SK-N-SH (cell line): Measurements from ENCODE around the gene SNRK. TPM values are rescaled to one million over a fixed set of nuclear protein-coding genes. Genes with fewer than 3 reads are reported as not detected.

Experiments
- CTCF ChIA-PET: fragments of 300-600, 350-600 bp; formaldehyde crosslinking; extraction: SDS; loops from one replicate; lab custom pipeline; 2021; lab: Yijun Ruan, JAX
- POLR2A ChIA-PET: fragments of 350-600 bp; sonication (Branson Sonifier 250); formaldehyde crosslinking; extraction: SDS; loops from one replicate; lab custom pipeline; 2020; ENCODE audit warnings: antibody characterized with exemption, inconsistent platforms; lab: Yijun Ruan, JAX
- DNase-seq: peaks from one replicate; pipeline ENCODE4 v3.0.0; 2012
- H2AFZ ChIP-seq: fragments of 200-600 bp; sonication (generic); 2 replicates; pipeline ENCODE4 v1.8.1; 2016; ENCODE audit warnings: antibody characterized with exemption, mild to moderate bottlenecking, low read depth
- H3F3A ChIP-seq: fragments of 200-600 bp; sonication (generic); replicated peaks from 2 replicates; pipeline ENCODE3; 2016; ENCODE audit warnings: antibody characterized with exemption, mild to moderate bottlenecking; ENCODE audit not compliant: insufficient read depth
- H3K27ac ChIP-seq, 2 experiments: fragments of 200-500 bp in 1 of 2; fragments of 200-600 bp in 1 of 2; sonication (Bioruptor generic) in 1 of 2; sonication (generic), shearing (Covaris generic) in 1 of 2; 2 replicates each; pipeline versions ENCODE4 v1.5.1 to v1.6.1; 2014 to 2016; ENCODE audit warnings: low read depth in 2 of 2, inconsistent platforms in 1 of 2, low read length in 1 of 2, mild to moderate bottlenecking in 1 of 2, mixed read lengths in 1 of 2
- H3K27me3 ChIP-seq: fragments of 200-600 bp; sonication (generic), shearing (Covaris generic); 2 replicates; pipeline ENCODE4 v1.6.1; 2016; ENCODE audit warnings: mixed run types; ENCODE audit not compliant: insufficient read depth
- H3K36me3 ChIP-seq, 2 experiments: fragments of 200-500 bp in 1 of 2; fragments of 200-600 bp in 1 of 2; sonication (Bioruptor generic) in 1 of 2; sonication (generic) in 1 of 2; replicated peaks in 1 of 2; 2 replicates each; pipeline versions ENCODE3 to v1.5.1; 2014 to 2016; ENCODE audit warnings: low read length in 1 of 2, mild to moderate bottlenecking in 1 of 2; ENCODE audit not compliant: insufficient read depth in 2 of 2, control insufficient read depth in 1 of 2
- H3K4me1 ChIP-seq, 2 experiments: fragments of 200-500 bp in 1 of 2; fragments of 200-600 bp in 1 of 2; sonication (Bioruptor generic) in 1 of 2; sonication (generic), shearing (Covaris generic) in 1 of 2; 2 replicates each; pipeline versions ENCODE4 v1.5.1 to v1.6.1; 2014 to 2016; ENCODE audit warnings: low read depth in 1 of 2, low read length in 1 of 2, mixed run types in 1 of 2; ENCODE audit not compliant: insufficient read depth in 2 of 2, control insufficient read depth in 1 of 2
- H3K4me2 ChIP-seq: fragments of 200-600 bp; sonication (generic), shearing (Covaris generic); 2 replicates; pipeline ENCODE4 v1.6.1; 2017; ENCODE audit warnings: mixed run types
- H3K4me3 ChIP-seq, 2 experiments: fragments of 200-500 bp in 1 of 2; fragments of 200-600 bp in 1 of 2; sonication (Bioruptor generic) in 1 of 2; sonication (generic), shearing (Covaris generic) in 1 of 2; 2 replicates each; pipeline versions ENCODE4 v1.5.1 to v1.8.1; 2014 to 2016; ENCODE audit warnings: low read depth in 2 of 2, inconsistent platforms in 1 of 2, low read length in 1 of 2, mild to moderate bottlenecking in 1 of 2, mixed read lengths in 1 of 2, moderate library complexity in 1 of 2
- H3K79me2 ChIP-seq: fragments of 200-600 bp; sonication (generic); 2 replicates; pipeline ENCODE4 v1.8.1; 2017; ENCODE audit warnings: mild to moderate bottlenecking; ENCODE audit not compliant: insufficient read depth
- H3K9ac ChIP-seq: fragments of 200-600 bp; sonication (generic); 2 replicates; pipeline ENCODE4 v1.6.1; 2017; ENCODE audit warnings: mixed run types
- H3K9me2 ChIP-seq: fragments of 200-600 bp; sonication (generic); 2 replicates; pipeline ENCODE4 v1.6.1; 2017; ENCODE audit warnings: mixed run types
- H3K9me3 ChIP-seq: fragments of 200-600 bp; sonication (generic); 2 replicates; pipeline ENCODE4 v1.6.1; 2017; ENCODE audit warnings: mixed run types, mild to moderate bottlenecking, moderate library complexity
- H4K20me1 ChIP-seq: fragments of 200-600 bp; sonication (generic); 2 replicates; pipeline ENCODE4 v1.6.1; 2017; ENCODE audit warnings: mild to moderate bottlenecking, mixed run types; ENCODE audit not compliant: insufficient read depth
- CHD2 ChIP-seq: fragments of 150-350 bp; IDR thresholded peaks from 2 replicates; pipeline ENCODE4 v1.6.1; 2018; ENCODE audit warnings: low read length; ENCODE audit not compliant: partially characterized antibody
- CTCF ChIP-seq: fragments of 200-600 bp; sonication (generic); IDR thresholded peaks from 2 replicates; pipeline ENCODE4 v1.6.1; 2017; ENCODE audit warnings: antibody characterized with exemption, mild to moderate bottlenecking, moderate library complexity
- ELF1 ChIP-seq: IDR thresholded peaks from 2 replicates; pipeline ENCODE4 v1.4.0; 2012
- FOSL2 ChIP-seq: IDR thresholded peaks from 2 replicates; pipeline ENCODE4 v1.4.0; 2012; ENCODE audit warnings: low read depth, mild to moderate bottlenecking, moderate library complexity, borderline replicate concordance
- FOXJ3 ChIP-seq: sonication (generic); formaldehyde crosslinking; IDR thresholded peaks from 2 replicates; pipeline ENCODE4 v1.5.1; 2020; ENCODE audit warnings: mild to moderate bottlenecking, missing genetic modification reagents
- FOXM1 ChIP-seq: IDR thresholded peaks from 2 replicates; pipeline ENCODE4 v1.4.0; 2012; ENCODE audit warnings: low read depth, mild to moderate bottlenecking
- GATA2 ChIP-seq: sonication (generic); formaldehyde crosslinking; IDR thresholded peaks from 2 replicates; pipeline ENCODE4 v1.5.0; 2020; ENCODE audit warnings: mild to moderate bottlenecking, missing genetic modification reagents
- IRF3 ChIP-seq: fragments of 150-350 bp; IDR thresholded peaks from 2 replicates; pipeline ENCODE4 v1.6.1; 2016; ENCODE audit warnings: mild to moderate bottlenecking, low read depth, low read length
- JUND ChIP-seq: IDR thresholded peaks from 2 replicates; pipeline ENCODE4 v1.4.0; 2012
- MEF2A ChIP-seq: IDR thresholded peaks from 2 replicates; pipeline ENCODE4 v1.4.0; 2012; ENCODE audit warnings: low read depth, borderline replicate concordance
- MXI1 ChIP-seq: IDR thresholded peaks from 2 replicates; pipeline ENCODE4 v1.6.1; 2012; ENCODE audit warnings: mild to moderate bottlenecking, low read depth, low read length, improper control_type of control experiment
- NRF1 ChIP-seq: IDR thresholded peaks from 2 replicates; pipeline ENCODE4 v1.6.1; 2012; ENCODE audit warnings: low read depth, mild to moderate bottlenecking, low read length
- RAD21 ChIP-seq: IDR thresholded peaks from 2 replicates; pipeline ENCODE4 v1.6.1; 2012; ENCODE audit warnings: mild to moderate bottlenecking, low read length
- RCOR1 ChIP-seq: fragments of 150-350 bp; IDR thresholded peaks from 2 replicates; pipeline ENCODE4 v1.6.1; 2017; ENCODE audit warnings: antibody characterized with exemption, low read length
- RFX5 ChIP-seq: IDR thresholded peaks from 2 replicates; pipeline ENCODE4 v1.6.1; 2012; ENCODE audit warnings: mild to moderate bottlenecking, improper control_type of control experiment, low read length
- TAF1 ChIP-seq: IDR thresholded peaks from 2 replicates; pipeline ENCODE4 v1.6.1; 2012; ENCODE audit warnings: low read depth, mild to moderate bottlenecking, low read length, moderate library complexity, borderline replicate concordance
- YY1 ChIP-seq: IDR thresholded peaks from 2 replicates; pipeline ENCODE4 v1.4.0; 2012; ENCODE audit warnings: low read depth, mild to moderate bottlenecking
- WGBS: methylation state at CpG from one replicate; pipeline ENCODE4 v1.1.6; 2017; ENCODE audit warnings: low lambda C conversion rate; 5-methylcytosine and 5-hydroxymethylcytosine counted together
- polyA plus RNA-seq, 3 experiments: library from polyadenylated mRNA; depleted of rRNA; stranded (reverse); fragments of >200 nt; gene quantifications; 2 replicates each; pipeline ENCODE4 v1.2.3, GENCODE V29; 2012
- TF ChIP-seq, protein P1 (sequence below): IDR thresholded peaks from 2 replicates; pipeline ENCODE4; 2012
- TF ChIP-seq, protein P2 (sequence below): IDR thresholded peaks from 2 replicates; pipeline ENCODE4 v1.4.0; 2012; ENCODE audit warnings: low read depth, borderline replicate concordance

The SNRK gene
- polyA plus RNA-seq, 1 of the 3 experiments (the other 2 are of a cell fraction): 3.6 TPM

DNA sequence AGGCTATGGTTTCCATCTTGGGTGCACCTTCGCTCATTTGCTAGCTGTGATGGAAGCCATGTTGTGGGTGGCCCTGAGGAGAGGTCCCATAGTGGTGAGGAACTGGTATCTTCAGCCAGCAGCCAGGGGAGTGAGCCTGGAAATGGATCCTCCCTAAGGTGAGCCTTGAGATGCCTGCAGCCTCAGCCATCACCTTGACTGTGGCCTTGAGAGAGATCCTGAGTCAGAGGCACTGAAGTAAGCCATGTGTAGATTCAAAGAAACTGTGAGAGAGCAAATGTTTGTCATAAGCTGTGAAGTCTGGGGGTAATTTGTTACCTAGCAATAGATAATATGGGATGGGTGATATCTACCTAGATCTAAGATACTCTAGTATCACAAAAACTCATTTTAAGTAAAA lies 105.3 kb downstream of the SNRK start:
- Histone ChIP-seq H3K27ac (no peak overlapping the region), H4K20me1 (no peaks in the 10 kb centered on the region), H3K9me3 (no peaks in the 10 kb centered on the region), H3K4me3 (no peak overlapping the region), H3K9me2 (no peaks in the 10 kb centered on the region), H3K4me2 (no peak overlapping the region), H3F3A (no peaks in the 10 kb centered on the region), H3K9ac (no peak overlapping the region), H3K36me3 (no peaks in the 10 kb centered on the region), H3K4me1 (no peaks in the 10 kb centered on the region; a peak in 1 of 4 replicates), H2AFZ (no peak overlapping the region), H3K79me2 (no peaks in the 10 kb centered on the region), H3K27me3 (no peaks in the 10 kb centered on the region)
- no CpG with 5 or more reads among the region's 1 CpG for WGBS
- TF ChIP-seq JUND: no peak
- no peak for TF ChIP-seq FOSL2
- no peak for TF ChIP-seq RCOR1
- no peak for TF ChIP-seq TAF1
- TF ChIP-seq ELF1: no peak
- no peak for TF ChIP-seq IRF3
- no peak for TF ChIP-seq CTCF
- TF ChIP-seq FOXM1: no peak
- TF ChIP-seq NRF1: no peak
- ChIA-PET CTCF (no interaction called here), POLR2A (no interaction called here)
- DNase-seq: no peak

GRCh38 chr3:43394041-43394554 lies 107.8 kb downstream of the SNRK start:
- no peaks in the 10 kb centered on the region for H3K36me3 ChIP-seq
- H3K79me2 ChIP-seq: no peaks in the 10 kb centered on the region
- no peaks in the 10 kb centered on the region for H3F3A ChIP-seq
- no peaks in the 10 kb centered on the region for H3K9me3 ChIP-seq
- H4K20me1 ChIP-seq: no peaks in the 10 kb centered on the region
- H3K27ac ChIP-seq: no peak overlapping the region
- 56% methylated on average over 2 of the region's 2 CpGs for WGBS
- no peaks in the 10 kb centered on the region for H3K27me3 ChIP-seq
- no peaks in the 10 kb centered on the region for H3K9me2 ChIP-seq
- POLR2A ChIA-PET: no interaction called here
- H3K9ac ChIP-seq: no peak overlapping the region
- CTCF ChIA-PET: interaction anchor here (0.6 kb wide), 1 partner anchor 951 kb away, joined by 3 read pairs; no protein-coding TSS in a partner anchor
- H3K4me2 ChIP-seq: no peak overlapping the region
- DNase-seq: no peak
- no peak for TF ChIP-seq FOXM1
- no peak for TF ChIP-seq CHD2
- no peak for TF ChIP-seq FOXJ3 (CRISPR knock-in tag)
- no peak for TF ChIP-seq RFX5
- TF ChIP-seq MXI1: no peak
- TF ChIP-seq RAD21: no peak
- no peak for TF ChIP-seq FOSL2
- TF ChIP-seq JUND: no peak
- TF ChIP-seq YY1: no peak
- TF ChIP-seq, protein P1, sequence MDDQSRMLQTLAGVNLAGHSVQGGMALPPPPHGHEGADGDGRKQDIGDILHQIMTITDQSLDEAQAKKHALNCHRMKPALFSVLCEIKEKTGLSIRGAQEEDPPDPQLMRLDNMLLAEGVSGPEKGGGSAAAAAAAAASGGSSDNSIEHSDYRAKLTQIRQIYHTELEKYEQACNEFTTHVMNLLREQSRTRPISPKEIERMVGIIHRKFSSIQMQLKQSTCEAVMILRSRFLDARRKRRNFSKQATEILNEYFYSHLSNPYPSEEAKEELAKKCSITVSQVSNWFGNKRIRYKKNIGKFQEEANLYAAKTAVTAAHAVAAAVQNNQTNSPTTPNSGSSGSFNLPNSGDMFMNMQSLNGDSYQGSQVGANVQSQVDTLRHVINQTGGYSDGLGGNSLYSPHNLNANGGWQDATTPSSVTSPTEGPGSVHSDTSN: no peak
- TF ChIP-seq, protein P2, sequence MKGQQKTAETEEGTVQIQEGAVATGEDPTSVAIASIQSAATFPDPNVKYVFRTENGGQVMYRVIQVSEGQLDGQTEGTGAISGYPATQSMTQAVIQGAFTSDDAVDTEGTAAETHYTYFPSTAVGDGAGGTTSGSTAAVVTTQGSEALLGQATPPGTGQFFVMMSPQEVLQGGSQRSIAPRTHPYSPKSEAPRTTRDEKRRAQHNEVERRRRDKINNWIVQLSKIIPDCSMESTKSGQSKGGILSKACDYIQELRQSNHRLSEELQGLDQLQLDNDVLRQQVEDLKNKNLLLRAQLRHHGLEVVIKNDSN: no peak
- no peak for TF ChIP-seq MEF2A
- TF ChIP-seq GATA2 (CRISPR knock-in tag): no peak
- no peak overlapping the region for H3K4me3 ChIP-seq
- no peak overlapping the region for H2AFZ ChIP-seq
- H3K4me1 ChIP-seq: no peaks in the 10 kb centered on the region; a peak in 1 of 4 replicates
